ENCODE measurements around the gene ARGFX. TPM values are rescaled to one million over a fixed set of nuclear protein-coding genes. Genes with fewer than 3 reads are reported as not detected.
A peak's percentile ranks its signal among the peaks of the same experiment; 100 is the strongest.

Gene ARGFX
- total and polyA plus RNA-seq, 2 of the 8 experiments (the other 6 are each of a cell fraction or from before 2014, with no cell fraction given), result not detected

DNA sequence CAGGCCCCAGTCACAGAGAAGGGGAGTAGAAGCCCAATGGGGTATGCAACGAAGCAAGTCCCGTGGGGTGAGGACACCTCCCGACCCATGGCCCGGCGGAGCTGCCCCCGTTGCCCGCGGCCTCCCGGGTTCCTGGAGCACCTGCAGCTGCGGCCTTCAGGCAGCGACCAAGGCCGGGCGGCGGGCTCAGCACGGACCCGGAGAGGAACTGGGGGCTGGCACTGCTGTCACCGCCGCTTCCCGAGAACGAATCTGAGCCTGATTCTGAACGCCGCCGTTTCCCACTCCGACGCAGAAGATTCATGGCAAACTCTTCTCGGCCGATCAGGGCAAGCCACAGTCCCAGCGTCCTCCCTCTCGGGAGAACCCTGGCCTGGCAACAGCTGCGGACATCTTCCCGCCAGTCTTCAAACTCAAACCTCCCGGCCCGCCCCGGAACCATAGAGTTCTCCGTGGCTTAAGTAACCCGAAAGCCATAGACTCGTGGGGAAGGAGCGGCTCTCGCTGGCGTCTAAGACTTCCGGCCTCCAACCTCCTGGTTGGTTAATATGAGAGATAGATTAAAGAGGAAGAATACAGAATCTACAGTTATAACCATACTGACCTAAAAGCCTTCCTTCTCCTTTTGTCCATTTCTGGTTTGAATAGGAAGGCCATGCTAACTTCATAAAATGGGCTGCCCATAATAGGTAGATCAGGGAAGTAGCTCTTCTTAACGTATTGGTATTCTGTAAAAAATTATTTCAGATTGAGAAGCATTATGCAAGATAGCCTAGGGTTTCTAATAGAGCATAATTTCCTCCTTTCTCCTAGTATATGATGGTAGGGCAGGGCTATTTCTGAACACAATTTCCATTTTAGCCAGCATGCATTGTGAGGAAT is 21.9 kb upstream of the ARGFX start, which contains the start of gene POLQ:
Gene POLQ (minus strand): TSS at position 415 of the 882 bp plus-strand sequence. CDS start 111 bp downstream, at position 304.
- Histone ChIP-seq H4K5ac (ENCODE audit: insufficient read length, low read depth, low read length) (peak within 1 kb of the TSS; percentile 78), H3K56ac (replicated peaks; ENCODE audit: insufficient read length, low read depth, low read length) (no peak within 1 kb of the TSS), H3K23ac (ENCODE audit: insufficient read length) (no peak within 1 kb of the TSS), H3K9me3 (ENCODE audit: insufficient read depth in 2 of 2, low read depth in 1 of 2, low read length in 1 of 2) (no peaks in the 10 kb centered on the region), H3K14ac (ENCODE audit: insufficient read length) (no peak within 1 kb of the TSS), H2BK20ac (ENCODE audit: low read length) (no peak within 1 kb of the TSS), H2BK15ac (ENCODE audit: low read length) (no peak within 1 kb of the TSS), H3K9ac (replicated peaks in 1 of 4; ENCODE audit: extremely low read depth in 1 of 4, low read depth in 3 of 4, low read length in 3 of 4) (peak within 1 kb of the TSS; percentile 68 to 96 (median 88)), H3K36me3 (ENCODE audit: control insufficient read depth in 2 of 4, insufficient read depth in 4 of 4, low read length in 3 of 4) (peaks cover 2 to 10% (median 6%) of the 10 kb centered on the region in 4 experiments; a peak in 3 of 8 replicates), H2AK5ac (ENCODE audit: low read depth, low read length) (no peak within 1 kb of the TSS), H3K27ac (ENCODE audit: low read depth, low read length) (peak within 1 kb of the TSS; percentile 55), H4K91ac (replicated peaks; ENCODE audit: insufficient read length, low read length) (peak within 1 kb of the TSS; percentile 17), H3K4ac (replicated peaks; ENCODE audit: insufficient read length, low read depth, low read length) (peak within 1 kb of the TSS; percentile 60), H4K8ac (ENCODE audit: extremely low read depth, insufficient read depth, low read length) (peak within 1 kb of the TSS; percentile 96), H3K18ac (ENCODE audit: extremely low read depth, low read length) (no peak within 1 kb of the TSS; the same call in none of the 2 replicates), H3K4me3 (ENCODE audit: extremely low read depth in 1 of 4, insufficient read depth in 2 of 4, low read depth in 3 of 4, low read length in 4 of 4) (peak within 1 kb of the TSS; percentile 86 to 98 (median 94)), H3K79me1 (ENCODE audit: low read depth, low read length) (no peaks in the 10 kb centered on the region), H3K4me1 (replicated peaks in 1 of 4; ENCODE audit: control insufficient read depth in 3 of 4, insufficient read depth in 4 of 4, low read length in 3 of 4) (0 out of 7 replicates have a peak, but pooled peaks cover 0 to 2% (median 0%) of the 10 kb centered on the region in 4 experiments), H4K20me1 (replicated peaks in 1 of 2; ENCODE audit: control insufficient read depth in 1 of 2, insufficient read depth in 2 of 2, low read length in 2 of 2) (no peaks in the 10 kb centered on the region), H3K27me3 (replicated peaks in 1 of 4; ENCODE audit: control insufficient read depth in 3 of 4, extremely low read depth in 1 of 4, insufficient read depth in 3 of 4, low read length in 3 of 4) (no peaks in the 10 kb centered on the region), H3K79me2 (ENCODE audit: control insufficient read depth in 1 of 2, insufficient read depth in 2 of 2, low read length in 2 of 2) (peaks cover 4 to 34% of the 10 kb centered on the region in 2 experiments), H3K4me2 (ENCODE audit: insufficient read depth in 1 of 2, low read depth in 2 of 2, low read length in 2 of 2) (peak within 1 kb of the TSS; percentile 79 to 94), H3K23me2 (ENCODE audit: low read depth, low read length) (peaks cover 7% of the 10 kb centered on the region), H2AFZ (ENCODE audit: low read length) (peak within 1 kb of the TSS; percentile 91), H2BK12ac (ENCODE audit: low read depth, low read length) (no peak within 1 kb of the TSS), H2BK120ac (replicated peaks; ENCODE audit: low read depth, low read length) (no peak within 1 kb of the TSS), H2BK5ac (ENCODE audit: low read depth, low read length) (peak within 1 kb of the TSS; percentile 52; the same call in 1 of the 2 replicates)
- FAIRE-seq (peak; percentile 28), DNase-seq (ENCODE audit: low read depth in 1 of 2, low spot score in 2 of 2) (peak; percentile 49 to 85)
- ChIA-PET CTCF (ENCODE audit: partially characterized antibody) (interaction anchor here (0.7 to 2.7 kb wide), 22 partner anchors 7 to 1159 kb away, joined by 3 to 13 read pairs (median 4); partner anchors contain the start of gene HCLS1), POLR2A (ENCODE audit: partially characterized antibody) (interaction anchor here (0.9 to 1.9 kb wide), 8 partner anchors 9 to 319 kb away, joined by 3 to 6 read pairs (median 4); partner anchors contain the start of genes FBXO40 and GOLGB1)
- WGBS, 2 experiments (ENCODE audit: extremely low coverage in 1 of 2, insufficient coverage in 1 of 2, insufficient read length in 1 of 2, insufficient replicate concordance in 2 of 2, low coverage in 1 of 2, low lambda C conversion rate in 2 of 2, missing lambda C conversion rate in 1 of 2), result 4% methylated on average over 42 of the region's 42 CpGs; no CpG with 5 or more reads in 1 of the 2 experiments
- TF ChIP-seq TCF12 (IDR thresholded peaks at IDR 0.05; ENCODE audit: low read depth, low read length) (no peak), EZH2 (IDR thresholded peaks at IDR 0.05; ENCODE audit: low read depth, low read length, severe bottlenecking) (no peak), ASH2L (IDR thresholded peaks at IDR 0.05; ENCODE audit: low read length) (peak; percentile 77), SP2 (IDR thresholded peaks at IDR 0.05; ENCODE audit: low read length) (peak; percentile 96), BCL11A (IDR thresholded peaks at IDR 0.05; ENCODE audit: low read depth in 2 of 2, low read length in 2 of 2) (no peak), TAF1 (IDR thresholded peaks at IDR 0.05; ENCODE audit: low read depth, low read length) (peak; percentile 92), SIX5 (IDR thresholded peaks at IDR 0.05; ENCODE audit: low read depth, low read length) (no peak), CREB1 (IDR thresholded peaks at IDR 0.05) (no peak), GABPA (IDR thresholded peaks at IDR 0.05; ENCODE audit: borderline replicate concordance, insufficient read depth, low read length) (peak; percentile 76; the same call in 1 of the 2 replicates), ATF3 (IDR thresholded peaks at IDR 0.05; ENCODE audit: insufficient read depth, low read depth, low read length) (no peak), CHD2 (IDR thresholded peaks at IDR 0.05; ENCODE audit: low read length) (no peak)

Data from H1 (cell line).